Osteoblast (primary cell): ENCODE results near the gene DNASE1L2. TPM values are rescaled to one million over a fixed set of nuclear protein-coding genes. Genes with fewer than 3 reads are reported as not detected.

Experiments
- DNase-seq: peaks from one replicate; pipeline ENCODE4 v3.0.0; 2011; ENCODE audit warnings: low spot score, mixed read lengths; ENCODE audit not compliant: insufficient read length; ENCODE audit errors: missing footprints
- H2AFZ ChIP-seq: 2 replicates; pipeline ENCODE4 v1.6.0; 2011; ENCODE audit warnings: mild to moderate bottlenecking, low read length
- H3K27ac ChIP-seq: 2 replicates; pipeline ENCODE4 v1.5.1; 2011; ENCODE audit warnings: mild to moderate bottlenecking, low read depth, low read length, moderate library complexity
- H3K27me3 ChIP-seq: 2 replicates; pipeline ENCODE4 v1.6.0; 2012; ENCODE audit warnings: mild to moderate bottlenecking, control low read depth, inconsistent platforms, low read length, moderate library complexity; ENCODE audit not compliant: insufficient read depth
- H3K36me3 ChIP-seq: 2 replicates; pipeline ENCODE4 v1.5.1; 2011; ENCODE audit warnings: mild to moderate bottlenecking, low read length, control low read depth, moderate library complexity; ENCODE audit not compliant: insufficient read depth
- H3K4me1 ChIP-seq: 2 replicates; pipeline ENCODE4 v1.5.1; 2011; ENCODE audit warnings: mild to moderate bottlenecking, low read length, control low read depth, moderate library complexity; ENCODE audit not compliant: insufficient read depth
- H3K4me2 ChIP-seq: 2 replicates; pipeline ENCODE4 v1.6.0; 2011; ENCODE audit warnings: mild to moderate bottlenecking, low read length; ENCODE audit not compliant: insufficient read depth
- H3K4me3 ChIP-seq: fragments of 200-600 bp; sonication (generic); 3 replicates; pipeline ENCODE4 v1.5.1; 2012; ENCODE audit warnings: mild to moderate bottlenecking, low read length, inconsistent platforms; ENCODE audit not compliant: insufficient read depth
- H3K79me2 ChIP-seq: 2 replicates; pipeline ENCODE4 v1.6.0; 2012; ENCODE audit warnings: mild to moderate bottlenecking, low read length, control low read depth, inconsistent platforms; ENCODE audit not compliant: insufficient read depth
- H3K9me3 ChIP-seq: 2 replicates; pipeline ENCODE4 v1.5.1; 2011; ENCODE audit warnings: low read depth, low read length, control low read depth
- H4K20me1 ChIP-seq: 2 replicates; pipeline ENCODE4 v1.6.0; 2012; ENCODE audit warnings: mild to moderate bottlenecking, low read length, control low read depth; ENCODE audit not compliant: insufficient read depth
- CTCF ChIP-seq: IDR thresholded peaks from 2 replicates; pipeline ENCODE4 v1.5.1; 2011; ENCODE audit warnings: mild to moderate bottlenecking, low read depth, low read length, moderate library complexity; ENCODE audit errors: extremely low read depth
- total RNA-seq: library from RNA; depleted of rRNA; stranded (reverse); fragments of >200 nt; gene quantifications from 2 replicates; pipeline ENCODE4 v1.2.3, GENCODE V29; 2012

DNASE1L2 gene
- total RNA-seq, 1 donor: 0.72 TPM

GRCh38 chr16:2194166-2194834 is 41.9 kb upstream of the DNASE1L2 start:
- Histone ChIP-seq H3K27me3 (peaks cover 50% of the 10 kb centered on the region), H3K4me2 (no peak overlapping the region), H4K20me1 (no peaks in the 10 kb centered on the region), H3K9me3 (no peaks in the 10 kb centered on the region), H3K4me3 (no peak overlapping the region), H3K4me1 (no peaks in the 10 kb centered on the region), H2AFZ (no peak overlapping the region), H3K79me2 (no peaks in the 10 kb centered on the region), H3K36me3 (no peaks in the 10 kb centered on the region), H3K27ac (no peak overlapping the region)
- TF ChIP-seq CTCF: no peak
- DNase-seq: peak; percentile 93

- Histone ChIP-seq H4K20me1 (no peaks in the 10 kb centered on the region), H3K36me3 (no peaks in the 10 kb centered on the region), H3K27me3 (peaks cover 55% of the 10 kb centered on the region), H3K27ac (no peak overlapping the region), H3K4me2 (no peak overlapping the region), H3K79me2 (no peaks in the 10 kb centered on the region), H3K4me3 (no peak overlapping the region), H3K9me3 (no peaks in the 10 kb centered on the region), H3K4me1 (no peaks in the 10 kb centered on the region), H2AFZ (no peak overlapping the region)
- TF ChIP-seq CTCF: peak; percentile 26
- DNase-seq: peak; percentile 98
These were observed 41.4 kb upstream of the DNASE1L2 start for GRCh38 chr16:2194852-2195321.

GRCh38 chr16:2195322-2196161 is 40.7 kb upstream of the DNASE1L2 start:
- Histone ChIP-seq H3K27me3 (peaks cover 55% of the 10 kb centered on the region), H4K20me1 (no peaks in the 10 kb centered on the region), H3K4me1 (no peaks in the 10 kb centered on the region), H3K27ac (no peak overlapping the region), H3K4me3 (no peak overlapping the region), H3K4me2 (no peak overlapping the region), H2AFZ (no peak overlapping the region), H3K79me2 (no peaks in the 10 kb centered on the region), H3K36me3 (no peaks in the 10 kb centered on the region), H3K9me3 (no peaks in the 10 kb centered on the region)
- peak; percentile 91 for DNase-seq
- no peak for TF ChIP-seq CTCF
